GM18951 (cell line): ENCODE measurements around the gene HBA2.
"Not testable (repeated sequence)": the region's sequence is repeated elsewhere in the genome, so short reads cannot be mapped to it uniquely, and the experiment has no call there.

ENCODE experiments used
- POLR2A ChIP-seq: IDR thresholded peaks from 4 replicates; pipeline ENCODE4 v1.6.1; 2011; ENCODE audit warnings: mild to moderate bottlenecking; ENCODE audit not compliant: insufficient read length, insufficient read depth; ENCODE audit errors: extremely low read depth
- in situ Hi-C: fragments of 300-500 bp; cut with MboI; formaldehyde crosslinking; loops from one replicate; pipeline ENCODE4 v1.12.0; 2022; ENCODE audit warnings: low sequenced_read_pairs, mixed read lengths, inconsistent platforms; ENCODE audit not compliant: unreplicated experiment

Gene HBA2

GRCh38 chr16:172374-172941, at the start of gene HBA2:
TSS of gene HBA2 (plus strand) at chr16:172876. CDS start at chr16:172913, 37 bp downstream.
- in situ Hi-C loops: not testable (repeated sequence)

DNA sequence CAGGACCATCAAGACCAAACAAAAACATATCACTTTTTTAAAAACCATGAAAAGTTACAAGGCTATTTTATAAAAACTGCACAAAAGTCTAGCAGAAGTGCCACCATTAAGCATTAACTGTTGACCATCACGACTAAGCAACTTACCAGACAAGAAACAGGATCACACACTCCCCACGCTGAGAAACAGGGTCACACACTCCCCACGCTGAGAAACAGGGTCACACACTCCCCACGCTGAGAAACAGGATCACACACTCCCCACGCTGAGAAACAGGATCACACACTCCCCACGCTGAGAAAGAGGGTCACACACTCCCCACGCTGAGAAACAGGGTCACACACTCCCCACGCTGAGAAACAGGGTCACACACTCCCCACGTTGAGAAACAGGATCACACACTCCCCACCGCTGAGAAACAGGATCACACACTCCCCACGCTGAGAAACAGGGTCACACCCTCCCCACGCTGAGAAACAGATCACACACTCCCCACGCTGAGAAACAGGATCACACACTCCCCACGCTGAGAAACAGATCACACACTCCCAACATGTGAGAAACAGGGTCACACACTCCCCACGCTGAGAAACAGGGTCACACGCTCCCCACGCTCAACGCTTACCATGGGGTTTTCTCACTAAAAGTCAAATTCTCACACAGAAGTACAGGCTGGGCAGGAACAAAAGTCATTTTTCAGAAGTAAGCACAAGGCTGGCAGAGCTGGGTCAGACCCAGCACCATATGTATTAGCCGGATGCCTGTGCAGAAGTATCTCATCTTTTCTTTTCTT, 48.9 kb upstream of the HBA2 start:
- in situ Hi-C loops: not testable (repeated sequence)

- TF ChIP-seq POLR2A: no peak
- in situ Hi-C loops: no loop called here
Measured at GRCh38 chr16:125011-125410, 47.7 kb upstream of the HBA2 start.

- in situ Hi-C loops: no loop called here
Measured at GRCh38 chr16:129075-129474, 43.6 kb upstream of the HBA2 start.

GRCh38 chr16:130533-131173, 42.0 kb upstream of the HBA2 start:
- no peak for TF ChIP-seq POLR2A
- in situ Hi-C loops: no loop called here

More at GRCh38 chr16:129075-129474, 43.6 kb upstream of the HBA2 start:
- TF ChIP-seq POLR2A: no peak

GRCh38 chr16:132120-132519, 40.6 kb upstream of the HBA2 start:
- in situ Hi-C loops: no loop called here
- TF ChIP-seq POLR2A: no peak

DNA sequence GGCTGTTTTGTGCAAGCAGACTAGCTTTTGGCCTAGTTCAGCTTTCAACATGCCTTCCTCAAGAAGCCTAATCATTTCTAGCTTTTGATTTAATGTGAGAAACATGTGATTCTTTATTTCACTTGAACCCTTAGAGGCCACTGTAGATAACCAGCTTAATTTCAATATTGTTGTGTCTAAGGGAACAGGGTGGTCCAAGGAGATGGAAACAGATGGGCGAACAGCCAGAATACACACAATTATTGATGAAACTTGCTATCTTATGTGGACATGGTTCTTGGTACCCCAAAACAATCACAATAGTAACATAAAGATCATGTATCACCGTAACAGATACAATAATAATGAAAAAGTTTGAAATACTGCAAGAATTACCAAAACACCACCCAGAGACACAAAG, 39.0 kb upstream of the HBA2 start:
- no peak for TF ChIP-seq POLR2A
- in situ Hi-C loops: no loop called here

GRCh38 chr16:138049-138417, 34.6 kb upstream of the HBA2 start:
- no peak for TF ChIP-seq POLR2A
- in situ Hi-C loops: no loop called here

- in situ Hi-C loops: no loop called here
Measured at GRCh38 chr16:140175-140857, 32.4 kb upstream of the HBA2 start.

DNA sequence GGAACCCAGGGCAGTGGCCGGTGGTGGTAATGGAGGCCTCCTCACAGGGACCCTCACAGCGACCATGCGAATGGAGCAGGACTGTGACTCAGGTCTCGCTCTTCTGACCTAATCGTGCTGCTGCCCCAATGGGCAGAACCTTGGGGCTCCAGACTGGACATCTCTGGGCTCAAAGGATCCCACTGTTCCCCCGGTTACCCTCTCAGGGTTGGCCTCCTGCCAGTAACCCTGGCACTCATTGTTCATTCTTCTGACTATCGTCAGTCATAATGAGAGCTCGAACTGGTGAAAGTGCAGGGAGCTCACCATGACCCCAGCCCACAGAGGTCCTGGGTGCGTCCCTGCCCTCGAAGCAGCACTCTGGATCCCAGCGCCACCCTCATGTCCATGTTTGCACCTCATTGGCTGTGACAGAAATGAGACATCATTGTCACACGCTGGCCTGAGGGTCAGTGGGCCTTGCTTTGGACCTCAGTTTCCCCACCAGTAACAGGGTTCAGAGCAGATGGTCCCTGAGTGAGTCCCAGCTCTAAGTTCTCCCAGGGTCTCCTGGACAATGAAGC, 30.2 kb upstream of the HBA2 start:
- in situ Hi-C loops: no loop called here
- no peak for TF ChIP-seq POLR2A

More at GRCh38 chr16:140175-140857, 32.4 kb upstream of the HBA2 start:
- TF ChIP-seq POLR2A: no peak

GRCh38 chr16:143047-143446, 29.6 kb upstream of the HBA2 start:
- in situ Hi-C loops: no loop called here

GRCh38 chr16:143456-143855, 29.2 kb upstream of the HBA2 start:
- TF ChIP-seq POLR2A: no peak
- in situ Hi-C loops: no loop called here

More at GRCh38 chr16:143047-143446, 29.6 kb upstream of the HBA2 start:
- no peak for TF ChIP-seq POLR2A

DNA sequence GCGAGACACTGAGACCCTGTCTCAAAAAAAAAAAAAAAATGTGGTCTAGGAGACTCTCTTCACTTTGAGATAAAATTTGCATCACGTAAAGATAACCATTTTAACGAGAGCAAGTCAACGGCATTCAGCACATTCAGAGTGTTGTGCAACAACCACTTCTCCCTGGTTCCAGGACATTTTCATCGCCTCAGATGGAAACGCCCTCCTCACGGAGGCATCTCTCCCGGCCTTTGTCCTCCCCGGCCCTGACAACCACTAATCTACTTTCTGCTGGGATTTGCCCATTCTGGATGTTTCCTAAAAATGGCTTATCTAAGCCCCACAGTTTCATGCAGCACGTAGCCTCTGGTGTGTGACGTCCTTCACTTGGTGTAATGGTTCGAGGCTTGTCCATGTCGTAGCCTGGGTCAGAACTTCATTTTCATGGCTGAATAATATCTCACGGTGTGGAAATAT, 27.9 kb upstream of the HBA2 start:
- in situ Hi-C loops: no loop called here

More for the DNA sequence above, 27.9 kb upstream of the HBA2 start:
- no peak for TF ChIP-seq POLR2A
